Caco-2 (cell line): ENCODE results near the gene HOXD8. TPM values are rescaled to one million over a fixed set of nuclear protein-coding genes. Genes with fewer than 3 reads are reported as not detected.

Experiments
- Bru-seq: library from RNA; stranded (reverse); fragments of 400-500 nt; gene quantifications from one replicate; lab custom pipeline; 2021; lab: Mats Ljungman, UMichigan
- BruChase-seq, 2 experiments: library from RNA; stranded (reverse); fragments of 400-500 nt; gene quantifications; one replicate each; lab custom pipeline; 2021; lab: Mats Ljungman, UMichigan
- BruUV-seq: library from RNA; stranded (reverse); fragments of 400-500 nt; replicated peaks from 2 replicates; lab custom pipeline; 2021; lab: Mats Ljungman, UMichigan
- CTCF ChIA-PET: fragments of 300-600 bp; sonication (Branson Sonifier 250); formaldehyde crosslinking; loops from one replicate; lab custom pipeline; 2022; ENCODE audit warnings: antibody characterized with exemption; lab: Charles Lee
- POLR2A ChIA-PET: fragments of 300-600 bp; sonication (Branson Sonifier 250); formaldehyde crosslinking; loops from one replicate; lab custom pipeline; 2022; ENCODE audit warnings: antibody characterized with exemption; lab: Charles Lee
- DNase-seq, 2 experiments: peaks; one replicate each; pipeline versions ENCODE4 v3.0.0 to v3.0.0-alpha.2; 2020 to 2022
- H3K27me3 ChIP-seq: replicated peaks from 2 replicates; pipeline ENCODE4 v1.6.0; 2011; ENCODE audit warnings: low read length; ENCODE audit not compliant: control insufficient read depth, insufficient read depth
- H3K36me3 ChIP-seq: 2 replicates; pipeline ENCODE4 v1.5.1; 2011; ENCODE audit warnings: low read length; ENCODE audit not compliant: control insufficient read depth, insufficient read depth
- H3K4me1 ChIP-seq: fragments of 250-450 bp; sonication (Bioruptor Pico); 2 replicates; pipeline ENCODE4 v1.5.1; 2020; ENCODE audit warnings: mild to moderate bottlenecking
- H3K4me3 ChIP-seq: 2 replicates; pipeline ENCODE4 v1.5.1; 2011; ENCODE audit warnings: low read depth, mild to moderate bottlenecking, control low read depth, low read length
- H3K9me3 ChIP-seq: fragments of 250-450 bp; sonication (Bioruptor Pico); 2 replicates; pipeline ENCODE4 v1.5.1; 2020; ENCODE audit warnings: mild to moderate bottlenecking, moderate library complexity
- H3K27ac Mint-ChIP-seq: one replicate; pipeline ENCODE4 v1.8.0; 2022; ENCODE audit warnings: mixed read lengths; ENCODE audit not compliant: unreplicated experiment
- H3K27me3 Mint-ChIP-seq: one replicate; pipeline ENCODE4 v1.8.0; 2022; ENCODE audit warnings: mixed read lengths; ENCODE audit not compliant: insufficient read depth, unreplicated experiment
- H3K36me3 Mint-ChIP-seq: one replicate; pipeline ENCODE4 v1.8.0; 2022; ENCODE audit warnings: mild to moderate bottlenecking, mixed read lengths; ENCODE audit not compliant: insufficient read depth, unreplicated experiment
- H3K4me1 Mint-ChIP-seq: one replicate; pipeline ENCODE4 v1.8.0; 2022; ENCODE audit warnings: low read depth, mixed read lengths; ENCODE audit not compliant: unreplicated experiment
- H3K4me3 Mint-ChIP-seq: one replicate; pipeline ENCODE4 v1.8.0; 2022; ENCODE audit warnings: mild to moderate bottlenecking, moderate library complexity, mixed read lengths; ENCODE audit not compliant: unreplicated experiment
- H3K9me3 Mint-ChIP-seq: one replicate; pipeline ENCODE4 v1.8.0; 2022; ENCODE audit warnings: mixed read lengths; ENCODE audit not compliant: unreplicated experiment
- CTCF ChIP-seq, 2 experiments: fragments of 200-600 bp in 1 of 2; IDR thresholded peaks; 1 replicate in 1 of 2; 2 replicates in 1 of 2; pipeline versions ENCODE4 v1.5.1 to v1.8.0; 2011 to 2022; ENCODE audit warnings: antibody characterized with exemption in 1 of 2, control low read depth in 1 of 2, inconsistent platforms in 1 of 2, low read depth in 1 of 2, low read length in 1 of 2, mild to moderate bottlenecking in 1 of 2, moderate library complexity in 1 of 2; ENCODE audit not compliant: insufficient read depth in 1 of 2, severe bottlenecking in 1 of 2, unreplicated experiment in 1 of 2
- intact Hi-C: fragments of 100-400 bp; cut with micrococcal nuclease; formaldehyde crosslinking; loops from one replicate; pipeline ENCODE4 v1.10.0; 2022; ENCODE audit not compliant: unreplicated experiment
- long read RNA-seq: library from polyadenylated mRNA; stranded (forward); transcript quantifications from one replicate; pipeline ENCODE4 v2.0.0, GENCODE V29; 2022
- total RNA-seq: library from RNA; stranded (reverse); gene quantifications from 2 replicates; pipeline ENCODE4 v1.2.3, GENCODE V29; 2022

HOXD8 gene
- total RNA-seq (not detected in 2 replicates), Bru-seq, nascent RNA (not detected), BruChase-seq, experiment 1, labeled RNA remaining after a 2-hour chase (not detected), BruChase-seq, experiment 2, labeled RNA remaining after a 6-hour chase (percentile 16 among the genes with signal in this experiment)
- long read RNA-seq: 0 reads

- Mint-ChIP-seq H3K27me3 (peaks cover 65% of the 10 kb centered on the region), H3K4me3 (peak within 1 kb of the TSS; percentile 66), H3K36me3 (no peaks in the 10 kb centered on the region), H3K27ac (no peak within 1 kb of the TSS), H3K9me3 (no peaks in the 10 kb centered on the region), H3K4me1 (peaks cover 29% of the 10 kb centered on the region)
- peaks cover 16% of the 10 kb centered on the region for H3K27me3 ChIP-seq
- no peak for TF ChIP-seq CTCF (IDR thresholded peaks at IDR 0.05; ENCODE audit: insufficient read depth in 1 of 2, low read depth in 1 of 2, low read length in 1 of 2, severe bottlenecking in 1 of 2, unreplicated experiment in 1 of 2)
- H3K9me3 ChIP-seq: no peaks in the 10 kb centered on the region
- H3K36me3 ChIP-seq: no peaks in the 10 kb centered on the region
- intact Hi-C loops: loop anchor here (10.0 kb wide), 2 partner anchors 256 to 686 kb away; no protein-coding TSS in a partner anchor
- CTCF ChIA-PET: interaction anchor here (4.0 kb wide), 1 partner anchor 327 kb away, joined by 64 read pairs; no protein-coding TSS in a partner anchor
- H3K4me1 ChIP-seq: peaks cover 25% of the 10 kb centered on the region
- no TSS peak for BruUV-seq
- POLR2A ChIA-PET: no interaction called here
- H3K4me3 ChIP-seq: peak within 1 kb of the TSS; percentile 32
- peak; percentile 52 to 53 for DNase-seq
Measured at GRCh38 chr2:176128982-176129796, at the start of gene HOXD8. HOXD8 (plus strand) TSS chr2:176129705; CDS start chr2:176130367, 662 bp downstream.

DNA sequence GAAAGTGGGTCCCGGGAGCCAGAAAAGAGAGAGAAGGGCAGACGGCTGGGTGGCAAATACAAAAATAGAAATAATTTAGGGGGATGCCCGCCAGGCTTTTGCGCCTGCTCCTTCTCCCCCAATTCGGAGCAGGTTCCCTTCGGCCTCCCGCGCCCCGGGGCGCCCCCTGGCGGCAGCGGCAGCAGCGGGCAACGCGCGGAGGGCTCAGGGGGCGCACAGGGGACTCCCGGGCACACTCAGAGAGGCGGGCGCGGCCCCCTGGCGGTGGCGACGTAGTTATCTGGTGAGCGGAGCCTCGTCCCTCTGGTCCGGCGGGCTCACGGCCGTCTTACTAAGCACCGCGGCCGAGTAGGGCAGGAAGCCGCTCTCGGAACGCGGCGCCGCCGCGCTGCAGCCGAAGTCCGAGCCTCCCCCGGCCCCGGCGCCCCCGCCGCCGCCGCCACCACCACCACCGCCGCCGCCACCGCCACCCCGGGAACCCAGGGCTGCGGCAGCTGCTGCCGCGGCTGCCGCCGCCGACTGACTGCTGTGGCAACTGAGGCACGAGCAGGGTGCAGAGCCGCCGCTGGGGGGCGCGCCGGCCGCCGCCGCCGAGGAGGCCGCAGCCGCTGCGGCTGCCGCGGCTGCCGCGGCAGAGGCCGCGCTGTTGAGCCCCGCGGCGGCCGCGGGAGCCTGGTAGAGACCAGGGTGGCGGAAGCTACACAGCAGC lies 49.5 kb upstream of the HOXD8 start:
- peak; percentile 77 to 84 for DNase-seq
- H3K27ac Mint-ChIP-seq: no peak overlapping the region
- Histone ChIP-seq H3K4me3 (peak overlapping the region; percentile 33), H3K9me3 (peaks cover 15% of the 10 kb centered on the region), H3K27me3 (peaks cover 12% of the 10 kb centered on the region), H3K36me3 (no peaks in the 10 kb centered on the region), H3K4me1 (peaks cover 3% of the 10 kb centered on the region; the same call in 1 of the 2 replicates)
- peak overlapping the region; percentile 85 for H3K4me3 Mint-ChIP-seq
- no TSS peak for BruUV-seq
- peak; percentile 78 to 97 for TF ChIP-seq CTCF (IDR thresholded peaks at IDR 0.05; ENCODE audit: insufficient read depth in 1 of 2, low read depth in 1 of 2, low read length in 1 of 2, severe bottlenecking in 1 of 2, unreplicated experiment in 1 of 2)
- H3K9me3 Mint-ChIP-seq: no peaks in the 10 kb centered on the region
- H3K27me3 Mint-ChIP-seq: peaks cover 56% of the 10 kb centered on the region
- CTCF ChIA-PET: interaction anchor here (0.7 to 1.3 kb wide), 6 partner anchors 16 to 715 kb away, joined by 3 to 6 read pairs (median 3); no protein-coding TSS in a partner anchor
- intact Hi-C loops: loop anchor here (1.0 to 10.0 kb wide), 4 partner anchors 77 to 390 kb away; partner anchors contain the start of gene LNPK
- H3K4me1 Mint-ChIP-seq: peaks cover 15% of the 10 kb centered on the region
- peaks cover 5% of the 10 kb centered on the region for H3K36me3 Mint-ChIP-seq
- POLR2A ChIA-PET: no interaction called here
